HepG2 (cell line): Measurements from ENCODE around the gene EDEM3. TPM values are rescaled to one million over a fixed set of nuclear protein-coding genes. Genes with fewer than 3 reads are reported as not detected.
A peak's percentile ranks its signal among the peaks of the same experiment; 100 is the strongest.

ENCODE experiments used
- KDM2A ChIP-seq: sonication (generic); formaldehyde crosslinking; IDR thresholded peaks from 2 replicates; pipeline ENCODE4 v1.4.0; 2020; ENCODE audit warnings: low read depth, missing genetic modification reagents, borderline replicate concordance
- NFE2 ChIP-seq: sonication (generic); formaldehyde crosslinking; IDR thresholded peaks from 2 replicates; pipeline ENCODE4 v1.4.0; 2020; ENCODE audit warnings: missing genetic modification reagents
- NR2C2 ChIP-seq: sonication (generic); formaldehyde crosslinking; IDR thresholded peaks from 2 replicates; pipeline ENCODE4 v1.4.0; 2020; ENCODE audit warnings: missing genetic modification reagents, mild to moderate bottlenecking, moderate library complexity, borderline replicate concordance
- NRL ChIP-seq: sonication (generic); formaldehyde crosslinking; IDR thresholded peaks from 2 replicates; pipeline ENCODE4 v1.5.0; 2020; ENCODE audit warnings: missing genetic modification reagents, mild to moderate bottlenecking, moderate library complexity, borderline replicate concordance
- PITX1 ChIP-seq: sonication (generic); formaldehyde crosslinking; IDR thresholded peaks from 2 replicates; pipeline ENCODE4 v1.5.1; 2020; ENCODE audit warnings: mild to moderate bottlenecking, missing genetic modification reagents
- RAD21 ChIP-seq: fragments of 450-650 bp; formaldehyde crosslinking; IDR thresholded peaks from 2 replicates; pipeline ENCODE4 v1.5.0; 2020; ENCODE audit warnings: mild to moderate bottlenecking
- SALL1 ChIP-seq: sonication (generic); formaldehyde crosslinking; IDR thresholded peaks from 2 replicates; pipeline ENCODE4 v1.8.0; 2022; ENCODE audit warnings: mild to moderate bottlenecking, missing genetic modification reagents
- SOX5 ChIP-seq: IDR thresholded peaks from 2 replicates; pipeline ENCODE4 v1.6.1; 2016; ENCODE audit warnings: borderline replicate concordance
- SPEN ChIP-seq: sonication (generic); formaldehyde crosslinking; IDR thresholded peaks from 2 replicates; pipeline ENCODE4 v1.5.1; 2020; ENCODE audit warnings: low read depth, mild to moderate bottlenecking, missing genetic modification reagents
- ZNF543 ChIP-seq: sonication (generic); formaldehyde crosslinking; IDR thresholded peaks from 2 replicates; pipeline ENCODE4 v1.4.0; 2020; ENCODE audit warnings: mild to moderate bottlenecking, missing genetic modification reagents
- ZSCAN31 ChIP-seq: sonication (generic); formaldehyde crosslinking; IDR thresholded peaks from 2 replicates; pipeline ENCODE4 v1.5.0; 2020; ENCODE audit warnings: low read depth, mild to moderate bottlenecking, missing genetic modification reagents
- polyA plus RNA-seq, 8 experiments: library from polyadenylated mRNA; depleted of rRNA in 3 of 8; stranded (reverse) in 7 of 8; unstranded in 1 of 8; fragments of >200 nt; fragmentation: Illumina TruSeq in 4 of 8; extraction: Trizol in 4 of 8; gene quantifications; 2 replicates each; pipeline versions ENCODE4 v1.2.1 to v1.2.3, GENCODE V29; 2011 to 2016; ENCODE audit warnings: low read depth in 4 of 8, missing spikeins in 1 of 8, mixed read lengths in 1 of 8; ENCODE audit not compliant: insufficient read depth in 1 of 8
- total RNA-seq, 5 experiments: library from RNA; depleted of rRNA; stranded (reverse); fragments of >200 nt; fragmentation: Illumina TruSeq; extraction: Trizol; gene quantifications; 2 replicates each; pipeline ENCODE4 v1.2.3, GENCODE V29; 2016; ENCODE audit warnings: low read depth in 1 of 5
- TF ChIP-seq, protein P1 (sequence below): sonication (generic); formaldehyde crosslinking; IDR thresholded peaks from 2 replicates; pipeline ENCODE4 v1.4.0; 2020; ENCODE audit warnings: mild to moderate bottlenecking, missing genetic modification reagents, borderline replicate concordance
- TF ChIP-seq, protein P2 (sequence below): sonication (generic); formaldehyde crosslinking; IDR thresholded peaks from 2 replicates; pipeline ENCODE4 v1.9.0; 2021; ENCODE audit warnings: missing genetic modification reagents, mild to moderate bottlenecking, borderline replicate concordance
- TF ChIP-seq, protein P3 (sequence below): sonication (generic); formaldehyde crosslinking; IDR thresholded peaks from 2 replicates; pipeline ENCODE4 v1.4.0; 2020; ENCODE audit warnings: missing genetic modification reagents, mild to moderate bottlenecking, borderline replicate concordance
- TF ChIP-seq, protein P4 (sequence below): sonication (generic); formaldehyde crosslinking; IDR thresholded peaks from 2 replicates; pipeline ENCODE4 v1.9.0; 2022; ENCODE audit warnings: missing genetic modification reagents, mild to moderate bottlenecking, borderline replicate concordance

The EDEM3 gene
- total and polyA plus RNA-seq, 2 of the 13 experiments (the other 11 are each of a cell fraction or from before 2014, with no cell fraction given) = 13.1 to 18.2 TPM

DNA sequence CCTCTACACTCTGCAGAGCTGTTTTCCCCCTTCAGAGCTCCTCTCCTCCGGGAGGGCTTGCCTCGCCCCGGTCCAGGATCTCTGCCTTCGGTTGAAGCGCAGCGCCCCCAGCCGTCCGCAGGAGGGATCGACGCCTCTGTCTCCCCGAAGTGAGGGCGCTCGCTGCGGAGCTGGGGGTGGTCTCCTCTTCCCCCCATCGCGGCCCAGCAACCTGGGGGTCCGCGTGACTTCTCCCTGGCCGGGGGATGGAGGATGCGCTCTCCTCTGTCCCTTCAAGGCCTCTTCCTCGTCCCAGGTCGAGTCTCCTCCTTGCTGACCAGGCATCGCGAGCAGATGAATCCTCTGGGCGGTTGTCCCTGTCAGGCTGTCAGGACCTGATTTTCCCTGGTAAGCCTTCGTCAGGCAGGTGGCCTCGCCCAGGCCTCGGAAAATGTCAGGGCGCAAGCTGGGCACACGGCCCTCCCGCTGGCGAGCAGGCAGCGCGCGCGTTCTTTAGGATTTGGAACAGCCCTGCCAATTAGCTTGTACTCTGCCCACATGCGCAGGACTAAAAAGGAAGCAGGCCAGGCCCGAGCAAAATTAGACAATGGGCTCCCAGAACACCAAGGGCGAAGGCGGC lies 90.5 kb downstream of the EDEM3 start (continued):
- TF ChIP-seq, protein P1, sequence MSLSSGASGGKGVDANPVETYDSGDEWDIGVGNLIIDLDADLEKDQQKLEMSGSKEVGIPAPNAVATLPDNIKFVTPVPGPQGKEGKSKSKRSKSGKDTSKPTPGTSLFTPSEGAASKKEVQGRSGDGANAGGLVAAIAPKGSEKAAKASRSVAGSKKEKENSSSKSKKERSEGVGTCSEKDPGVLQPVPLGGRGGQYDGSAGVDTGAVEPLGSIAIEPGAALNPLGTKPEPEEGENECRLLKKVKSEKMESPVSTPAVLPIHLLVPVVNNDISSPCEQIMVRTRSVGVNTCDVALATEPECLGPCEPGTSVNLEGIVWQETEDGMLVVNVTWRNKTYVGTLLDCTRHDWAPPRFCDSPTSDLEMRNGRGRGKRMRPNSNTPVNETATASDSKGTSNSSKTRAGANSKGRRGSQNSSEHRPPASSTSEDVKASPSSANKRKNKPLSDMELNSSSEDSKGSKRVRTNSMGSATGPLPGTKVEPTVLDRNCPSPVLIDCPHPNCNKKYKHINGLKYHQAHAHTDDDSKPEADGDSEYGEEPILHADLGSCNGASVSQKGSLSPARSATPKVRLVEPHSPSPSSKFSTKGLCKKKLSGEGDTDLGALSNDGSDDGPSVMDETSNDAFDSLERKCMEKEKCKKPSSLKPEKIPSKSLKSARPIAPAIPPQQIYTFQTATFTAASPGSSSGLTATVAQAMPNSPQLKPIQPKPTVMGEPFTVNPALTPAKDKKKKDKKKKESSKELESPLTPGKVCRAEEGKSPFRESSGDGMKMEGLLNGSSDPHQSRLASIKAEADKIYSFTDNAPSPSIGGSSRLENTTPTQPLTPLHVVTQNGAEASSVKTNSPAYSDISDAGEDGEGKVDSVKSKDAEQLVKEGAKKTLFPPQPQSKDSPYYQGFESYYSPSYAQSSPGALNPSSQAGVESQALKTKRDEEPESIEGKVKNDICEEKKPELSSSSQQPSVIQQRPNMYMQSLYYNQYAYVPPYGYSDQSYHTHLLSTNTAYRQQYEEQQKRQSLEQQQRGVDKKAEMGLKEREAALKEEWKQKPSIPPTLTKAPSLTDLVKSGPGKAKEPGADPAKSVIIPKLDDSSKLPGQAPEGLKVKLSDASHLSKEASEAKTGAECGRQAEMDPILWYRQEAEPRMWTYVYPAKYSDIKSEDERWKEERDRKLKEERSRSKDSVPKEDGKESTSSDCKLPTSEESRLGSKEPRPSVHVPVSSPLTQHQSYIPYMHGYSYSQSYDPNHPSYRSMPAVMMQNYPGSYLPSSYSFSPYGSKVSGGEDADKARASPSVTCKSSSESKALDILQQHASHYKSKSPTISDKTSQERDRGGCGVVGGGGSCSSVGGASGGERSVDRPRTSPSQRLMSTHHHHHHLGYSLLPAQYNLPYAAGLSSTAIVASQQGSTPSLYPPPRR (CRISPR knock-in tag) = no peak
- TF ChIP-seq, protein P2, sequence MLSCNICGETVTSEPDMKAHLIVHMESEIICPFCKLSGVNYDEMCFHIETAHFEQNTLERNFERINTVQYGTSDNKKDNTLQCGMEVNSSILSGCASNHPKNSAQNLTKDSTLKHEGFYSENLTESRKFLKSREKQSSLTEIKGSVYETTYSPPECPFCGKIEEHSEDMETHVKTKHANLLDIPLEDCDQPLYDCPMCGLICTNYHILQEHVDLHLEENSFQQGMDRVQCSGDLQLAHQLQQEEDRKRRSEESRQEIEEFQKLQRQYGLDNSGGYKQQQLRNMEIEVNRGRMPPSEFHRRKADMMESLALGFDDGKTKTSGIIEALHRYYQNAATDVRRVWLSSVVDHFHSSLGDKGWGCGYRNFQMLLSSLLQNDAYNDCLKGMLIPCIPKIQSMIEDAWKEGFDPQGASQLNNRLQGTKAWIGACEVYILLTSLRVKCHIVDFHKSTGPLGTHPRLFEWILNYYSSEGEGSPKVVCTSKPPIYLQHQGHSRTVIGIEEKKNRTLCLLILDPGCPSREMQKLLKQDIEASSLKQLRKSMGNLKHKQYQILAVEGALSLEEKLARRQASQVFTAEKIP (CRISPR knock-in tag) = no peak
- TF ChIP-seq NRL (CRISPR knock-in tag) (peak; percentile 58; the same call in 1 of the 2 replicates), SOX5 (CRISPR knock-in tag) (no peak), ZSCAN31 (CRISPR knock-in tag) (no peak), NR2C2 (CRISPR knock-in tag) (peak; percentile 58), SPEN (CRISPR knock-in tag) (0 out of 2 replicates have a peak, but pooled peaks have one; percentile 33), RAD21 (CRISPR knock-in tag) (peak; percentile 79), ZNF543 (CRISPR knock-in tag) (no peak), KDM2A (CRISPR knock-in tag) (peak; percentile 46; the same call in 1 of the 2 replicates), PITX1 (CRISPR knock-in tag) (no peak), NFE2 (CRISPR knock-in tag) (no peak), SALL1 (CRISPR knock-in tag) (peak; percentile 27; the same call in 1 of the 2 replicates)
- TF ChIP-seq, protein P3, sequence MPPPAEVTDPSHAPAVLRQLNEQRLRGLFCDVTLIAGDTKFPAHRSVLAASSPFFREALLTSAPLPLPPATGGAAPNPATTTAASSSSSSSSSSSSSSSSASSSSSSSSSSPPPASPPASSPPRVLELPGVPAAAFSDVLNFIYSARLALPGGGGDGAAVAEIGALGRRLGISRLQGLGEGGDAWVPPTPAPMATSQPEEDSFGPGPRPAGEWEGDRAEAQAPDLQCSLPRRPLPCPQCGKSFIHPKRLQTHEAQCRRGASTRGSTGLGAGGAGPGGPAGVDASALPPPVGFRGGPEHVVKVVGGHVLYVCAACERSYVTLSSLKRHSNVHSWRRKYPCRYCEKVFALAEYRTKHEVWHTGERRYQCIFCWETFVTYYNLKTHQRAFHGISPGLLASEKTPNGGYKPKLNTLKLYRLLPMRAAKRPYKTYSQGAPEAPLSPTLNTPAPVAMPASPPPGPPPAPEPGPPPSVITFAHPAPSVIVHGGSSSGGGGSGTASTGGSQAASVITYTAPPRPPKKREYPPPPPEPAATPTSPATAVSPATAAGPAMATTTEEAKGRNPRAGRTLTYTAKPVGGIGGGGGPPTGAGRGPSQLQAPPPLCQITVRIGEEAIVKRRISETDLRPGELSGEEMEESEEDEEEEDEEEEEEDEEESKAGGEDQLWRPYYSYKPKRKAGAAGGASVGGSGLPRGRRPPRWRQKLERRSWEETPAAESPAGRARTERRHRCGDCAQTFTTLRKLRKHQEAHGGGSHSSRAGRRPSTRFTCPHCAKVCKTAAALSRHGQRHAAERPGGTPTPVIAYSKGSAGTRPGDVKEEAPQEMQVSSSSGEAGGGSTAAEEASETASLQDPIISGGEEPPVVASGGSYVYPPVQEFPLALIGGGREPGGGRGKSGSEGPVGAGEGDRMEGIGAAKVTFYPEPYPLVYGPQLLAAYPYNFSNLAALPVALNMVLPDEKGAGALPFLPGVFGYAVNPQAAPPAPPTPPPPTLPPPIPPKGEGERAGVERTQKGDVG (CRISPR knock-in tag) = peak; percentile 54; the same call in 1 of the 2 replicates
- TF ChIP-seq, protein P4, sequence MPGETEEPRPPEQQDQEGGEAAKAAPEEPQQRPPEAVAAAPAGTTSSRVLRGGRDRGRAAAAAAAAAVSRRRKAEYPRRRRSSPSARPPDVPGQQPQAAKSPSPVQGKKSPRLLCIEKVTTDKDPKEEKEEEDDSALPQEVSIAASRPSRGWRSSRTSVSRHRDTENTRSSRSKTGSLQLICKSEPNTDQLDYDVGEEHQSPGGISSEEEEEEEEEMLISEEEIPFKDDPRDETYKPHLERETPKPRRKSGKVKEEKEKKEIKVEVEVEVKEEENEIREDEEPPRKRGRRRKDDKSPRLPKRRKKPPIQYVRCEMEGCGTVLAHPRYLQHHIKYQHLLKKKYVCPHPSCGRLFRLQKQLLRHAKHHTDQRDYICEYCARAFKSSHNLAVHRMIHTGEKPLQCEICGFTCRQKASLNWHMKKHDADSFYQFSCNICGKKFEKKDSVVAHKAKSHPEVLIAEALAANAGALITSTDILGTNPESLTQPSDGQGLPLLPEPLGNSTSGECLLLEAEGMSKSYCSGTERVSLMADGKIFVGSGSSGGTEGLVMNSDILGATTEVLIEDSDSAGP (CRISPR knock-in tag) = peak; percentile 47; the same call in 1 of the 2 replicates
